ENCODE measurements around the gene S100A7A. TPM values are rescaled to one million over a fixed set of nuclear protein-coding genes. Genes with fewer than 3 reads are reported as not detected.

The S100A7A gene
- polyA plus RNA-seq, 3 donors = not detected

DNA sequence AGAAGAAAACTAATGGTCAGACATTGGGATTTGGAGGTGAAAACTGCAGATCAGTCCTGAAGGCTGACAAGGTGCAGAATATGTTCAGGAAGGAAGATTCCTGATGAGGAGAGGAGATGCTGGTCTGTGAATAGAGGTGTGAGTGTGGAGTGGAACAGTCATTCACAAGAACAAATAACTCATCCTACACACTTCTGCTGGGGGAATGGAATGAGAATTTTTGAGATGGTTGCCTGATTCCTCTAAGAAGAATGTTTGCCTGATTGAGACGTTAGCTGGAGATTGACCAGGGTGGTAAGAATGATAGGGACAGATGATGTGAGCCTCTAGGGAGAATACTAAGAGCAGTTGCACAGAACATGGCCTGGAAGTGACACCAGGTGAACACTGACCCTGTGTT lies 40.1 kb downstream of the S100A7A start:
- 67% methylated on average over 1 of the region's 1 CpG for WGBS (ENCODE audit: insufficient coverage)
- Mint-ChIP-seq H3K27ac (no peak overlapping the region), H3K27me3 (ENCODE audit: low read depth in 3 of 3) (peaks cover 6 to 15% (median 11%) of the 10 kb centered on the region in 3 donors), H3K4me3 (no peak overlapping the region), H3K4me1 (no peaks in the 10 kb centered on the region), H3K9me3 (peaks cover 0 to 1% (median 0%) of the 10 kb centered on the region in 7 donors), H3K36me3 (no peaks in the 10 kb centered on the region)
- Histone ChIP-seq H3K79me2 (ENCODE audit: insufficient read depth, low read length) (no peaks in the 10 kb centered on the region), H4K20me1 (ENCODE audit: insufficient read depth, low read length) (no peaks in the 10 kb centered on the region), H3K9me3 (replicated peaks in 1 of 2; ENCODE audit: control insufficient read depth in 1 of 2, insufficient read depth in 1 of 2, low read length in 2 of 2) (no peaks in the 10 kb centered on the region), H2AFZ (ENCODE audit: insufficient read depth, low read depth, low read length, poor library complexity, severe bottlenecking) (no peak overlapping the region), H3K4me1 (ENCODE audit: control insufficient read depth in 1 of 2, insufficient read depth in 2 of 2, low read length in 2 of 2) (no peaks in the 10 kb centered on the region), H3K27ac (ENCODE audit: low read depth in 1 of 2, low read length in 2 of 2) (no peak overlapping the region), H3K9ac (ENCODE audit: insufficient read depth, low read length, poor library complexity, severe bottlenecking) (no peak overlapping the region), H3K36me3 (replicated peaks in 1 of 2; ENCODE audit: control insufficient read depth in 1 of 2, insufficient read depth in 2 of 2, low read length in 2 of 2) (no peaks in the 10 kb centered on the region), H3K4me2 (replicated peaks; ENCODE audit: extremely low read depth, low read length, poor library complexity, severe bottlenecking) (no peak overlapping the region), H3K27me3 (ENCODE audit: control insufficient read depth in 2 of 2, insufficient read depth in 2 of 2, low read length in 2 of 2) (peaks cover 0 to 3% of the 10 kb centered on the region in 2 donors), H3K4me3 (replicated peaks in 1 of 3; ENCODE audit: low read depth in 2 of 3, low read length in 3 of 3) (no peak overlapping the region)
- intact Hi-C loops (cut with micrococcal nuclease) = no loop called here
- TF ChIP-seq, protein P1, sequence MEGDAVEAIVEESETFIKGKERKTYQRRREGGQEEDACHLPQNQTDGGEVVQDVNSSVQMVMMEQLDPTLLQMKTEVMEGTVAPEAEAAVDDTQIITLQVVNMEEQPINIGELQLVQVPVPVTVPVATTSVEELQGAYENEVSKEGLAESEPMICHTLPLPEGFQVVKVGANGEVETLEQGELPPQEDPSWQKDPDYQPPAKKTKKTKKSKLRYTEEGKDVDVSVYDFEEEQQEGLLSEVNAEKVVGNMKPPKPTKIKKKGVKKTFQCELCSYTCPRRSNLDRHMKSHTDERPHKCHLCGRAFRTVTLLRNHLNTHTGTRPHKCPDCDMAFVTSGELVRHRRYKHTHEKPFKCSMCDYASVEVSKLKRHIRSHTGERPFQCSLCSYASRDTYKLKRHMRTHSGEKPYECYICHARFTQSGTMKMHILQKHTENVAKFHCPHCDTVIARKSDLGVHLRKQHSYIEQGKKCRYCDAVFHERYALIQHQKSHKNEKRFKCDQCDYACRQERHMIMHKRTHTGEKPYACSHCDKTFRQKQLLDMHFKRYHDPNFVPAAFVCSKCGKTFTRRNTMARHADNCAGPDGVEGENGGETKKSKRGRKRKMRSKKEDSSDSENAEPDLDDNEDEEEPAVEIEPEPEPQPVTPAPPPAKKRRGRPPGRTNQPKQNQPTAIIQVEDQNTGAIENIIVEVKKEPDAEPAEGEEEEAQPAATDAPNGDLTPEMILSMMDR (IDR thresholded peaks at IDR 0.05) = no peak
- DNase-seq = no peak

DNA sequence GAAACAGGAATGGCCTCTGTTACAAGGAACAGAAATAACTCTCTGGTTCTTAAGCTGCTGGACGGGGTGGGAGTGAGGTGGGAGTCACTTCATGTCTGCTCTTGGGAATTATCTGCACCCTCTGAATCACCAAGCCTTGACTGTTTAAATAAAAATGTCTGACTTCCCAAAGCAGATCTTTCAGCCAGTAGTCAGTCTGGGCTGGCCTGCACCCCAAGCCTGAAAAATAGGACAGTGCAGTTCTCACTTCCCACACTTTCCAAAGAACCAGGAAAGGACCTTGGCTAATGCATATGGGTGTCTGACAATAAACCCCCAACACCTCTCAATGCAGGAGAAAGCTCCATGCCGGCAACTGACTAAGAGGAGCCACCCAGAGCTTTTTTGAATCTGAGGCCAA lies 43.3 kb downstream of the S100A7A start:
- Mint-ChIP-seq H3K4me1 (no peaks in the 10 kb centered on the region), H3K4me3 (no peak overlapping the region), H3K9me3 (peaks cover 0 to under 1% (median 0%) of the 10 kb centered on the region in 7 donors), H3K27ac (no peak overlapping the region), H3K27me3 (ENCODE audit: low read depth in 3 of 3) (peaks cover 12 to 32% (median 12%) of the 10 kb centered on the region in 3 donors), H3K36me3 (no peaks in the 10 kb centered on the region)
- Histone ChIP-seq H3K27ac (ENCODE audit: low read depth in 1 of 2, low read length in 2 of 2) (no peak overlapping the region), H3K4me2 (replicated peaks; ENCODE audit: extremely low read depth, low read length, poor library complexity, severe bottlenecking) (no peak overlapping the region), H3K27me3 (ENCODE audit: control insufficient read depth in 2 of 2, insufficient read depth in 2 of 2, low read length in 2 of 2) (no peaks in the 10 kb centered on the region), H3K36me3 (replicated peaks in 1 of 2; ENCODE audit: control insufficient read depth in 1 of 2, insufficient read depth in 2 of 2, low read length in 2 of 2) (no peaks in the 10 kb centered on the region), H3K9me3 (replicated peaks in 1 of 2; ENCODE audit: control insufficient read depth in 1 of 2, insufficient read depth in 1 of 2, low read length in 2 of 2) (no peaks in the 10 kb centered on the region), H4K20me1 (ENCODE audit: insufficient read depth, low read length) (no peaks in the 10 kb centered on the region), H3K79me2 (ENCODE audit: insufficient read depth, low read length) (no peaks in the 10 kb centered on the region), H3K9ac (ENCODE audit: insufficient read depth, low read length, poor library complexity, severe bottlenecking) (no peak overlapping the region), H3K4me1 (ENCODE audit: control insufficient read depth in 1 of 2, insufficient read depth in 2 of 2, low read length in 2 of 2) (no peaks in the 10 kb centered on the region), H3K4me3 (replicated peaks in 1 of 3; ENCODE audit: low read depth in 2 of 3, low read length in 3 of 3) (no peak overlapping the region), H2AFZ (ENCODE audit: insufficient read depth, low read depth, low read length, poor library complexity, severe bottlenecking) (no peak overlapping the region)
- no peak for DNase-seq
- TF ChIP-seq, protein P1 (IDR thresholded peaks at IDR 0.05) = no peak
- WGBS (ENCODE audit: insufficient coverage) = no CpG with 5 or more reads among the region's 2 CpGs
- intact Hi-C loops (cut with micrococcal nuclease) = no loop called here

Measured in CD14-positive monocyte (primary cell).